IPS-NIHi7 (cell line): Measurements from ENCODE around the gene ATF7.

ENCODE experiments used
- DNase-seq: peaks from one replicate; pipeline ENCODE4 v3.0.0; 2012; ENCODE audit warnings: mixed read lengths; ENCODE audit errors: extremely low spot score

The ATF7 gene

DNA sequence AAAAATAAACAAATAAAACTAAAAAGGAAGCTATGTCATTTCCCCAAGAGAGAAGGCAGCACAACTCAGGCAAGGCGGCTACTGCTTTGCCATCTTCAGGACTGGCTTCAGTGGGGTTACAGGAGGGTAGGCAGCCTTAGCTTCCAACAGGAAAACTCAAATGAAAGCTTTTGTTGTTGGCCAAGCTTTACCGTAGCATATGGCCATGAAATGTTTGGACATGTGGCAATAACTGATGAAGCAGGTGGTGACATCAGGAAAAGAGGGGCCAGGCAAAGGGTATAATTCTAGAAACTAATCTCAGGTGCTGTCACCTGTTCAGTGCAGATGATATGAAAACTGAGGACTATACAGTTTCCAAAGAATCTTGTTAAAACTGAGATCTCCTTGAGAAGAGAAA, 96.1 kb downstream of the ATF7 start:
- no peak for DNase-seq

DNA sequence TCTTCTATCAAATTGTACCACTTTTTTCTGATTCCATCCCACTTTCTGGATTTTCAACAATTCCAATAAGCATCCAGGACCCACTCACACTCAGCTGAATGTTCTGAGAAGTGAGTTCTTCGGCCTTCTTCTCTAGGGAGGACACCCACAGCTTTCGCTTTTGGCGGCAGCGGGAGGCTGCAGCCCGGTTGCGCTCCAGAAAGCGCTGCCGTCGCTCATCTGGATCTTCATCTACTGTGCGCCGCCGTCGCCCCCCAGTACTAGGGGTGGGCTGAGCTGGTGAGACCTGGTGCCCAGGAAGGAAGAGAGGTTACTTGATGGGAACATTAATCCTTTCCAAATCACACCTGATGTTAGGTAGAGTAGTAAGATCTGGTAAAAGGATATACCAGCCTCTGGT, 101.7 kb downstream of the ATF7 start:
- no peak for DNase-seq

DNA sequence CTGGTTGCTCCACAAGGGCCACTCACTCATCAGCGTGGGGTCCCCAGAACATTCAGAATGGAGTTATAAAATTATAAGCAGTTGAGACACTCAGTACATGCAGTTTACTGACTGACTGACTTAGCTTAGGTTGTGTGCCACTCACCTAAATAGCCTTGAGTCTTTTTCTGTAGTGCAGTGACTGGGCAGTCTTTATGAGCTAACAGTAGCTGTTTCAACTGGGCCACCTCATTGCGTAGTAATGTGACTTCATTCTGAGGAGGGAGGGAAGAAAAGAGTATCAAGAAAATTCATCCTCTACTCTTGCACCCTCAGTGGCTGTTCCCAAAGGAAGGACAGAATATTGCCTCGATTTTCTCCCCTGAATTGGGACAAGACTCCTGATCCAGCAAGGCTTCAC, 103.1 kb downstream of the ATF7 start:
- no peak for DNase-seq

DNA sequence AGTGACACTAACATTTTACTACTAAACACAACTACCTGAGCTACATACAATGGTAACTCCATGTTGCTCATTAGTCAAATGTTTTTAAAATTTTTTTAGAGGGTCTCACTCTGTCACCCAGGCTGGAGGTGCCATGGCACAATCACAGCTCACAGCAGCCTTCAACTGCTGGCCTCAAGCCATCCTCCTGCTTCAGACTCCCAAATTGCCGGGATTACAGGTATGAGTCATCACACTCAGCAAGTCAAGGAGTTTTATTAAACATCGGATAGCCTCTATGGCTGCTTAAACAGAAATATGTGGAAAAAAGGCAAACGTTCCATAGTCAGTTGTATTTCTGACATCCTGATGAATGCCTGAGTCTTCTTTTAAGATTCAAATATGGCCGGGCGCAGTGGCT, 107.8 kb downstream of the ATF7 start:
- DNase-seq: no peak

DNA sequence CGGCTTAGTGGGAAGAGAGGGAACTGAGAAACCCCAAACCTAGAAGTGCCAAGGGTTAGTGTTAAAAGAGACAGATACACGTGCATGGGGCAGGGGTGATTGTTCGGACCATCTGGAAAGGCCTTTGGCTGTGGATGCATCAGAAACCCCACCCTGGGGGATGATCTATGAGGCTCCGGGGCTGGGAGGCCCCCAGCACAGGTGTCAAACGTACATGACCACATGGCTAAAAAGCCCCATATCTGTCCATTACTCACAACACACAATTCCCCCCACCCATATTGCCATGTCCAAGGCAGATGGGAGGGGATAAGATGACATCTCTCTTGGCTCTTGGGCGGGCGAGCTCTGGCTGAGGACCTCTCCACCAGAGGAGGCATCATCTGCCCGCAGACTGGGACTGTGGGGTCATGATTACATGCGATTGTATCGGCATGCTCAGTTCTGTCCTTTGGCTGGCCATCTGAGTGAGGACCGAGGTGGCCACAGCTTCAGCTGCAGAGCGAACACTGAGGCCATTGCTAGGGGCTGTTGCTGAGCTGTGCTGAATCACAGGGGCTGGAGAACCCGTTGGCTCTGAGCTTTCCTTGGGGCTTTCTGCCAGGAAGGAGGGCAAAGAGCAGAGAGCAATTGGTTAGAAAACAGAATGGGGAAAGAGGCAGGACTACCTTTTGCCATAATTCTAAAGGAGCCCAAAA, 109.3 kb downstream of the ATF7 start:
- no peak for DNase-seq

DNA sequence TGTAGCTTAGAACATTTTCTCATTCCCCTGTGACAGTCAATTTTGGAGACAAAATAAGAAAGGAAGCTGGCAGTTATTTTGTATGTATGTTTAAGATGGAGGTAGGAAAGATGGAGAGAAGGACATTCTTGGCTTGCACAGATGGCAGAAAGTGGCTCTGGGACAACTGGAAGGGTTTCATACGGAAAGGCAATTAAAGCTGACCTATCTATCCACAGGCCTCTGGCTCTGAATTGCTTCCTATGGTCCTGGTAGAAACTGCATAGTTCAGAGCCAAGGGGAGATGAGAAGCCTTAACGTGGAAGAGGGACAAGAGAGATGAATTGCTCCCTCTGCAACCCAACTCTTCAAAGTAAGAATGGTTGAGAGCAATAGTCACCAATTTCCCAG, 110.9 kb downstream of the ATF7 start:
- DNase-seq: no peak

DNA sequence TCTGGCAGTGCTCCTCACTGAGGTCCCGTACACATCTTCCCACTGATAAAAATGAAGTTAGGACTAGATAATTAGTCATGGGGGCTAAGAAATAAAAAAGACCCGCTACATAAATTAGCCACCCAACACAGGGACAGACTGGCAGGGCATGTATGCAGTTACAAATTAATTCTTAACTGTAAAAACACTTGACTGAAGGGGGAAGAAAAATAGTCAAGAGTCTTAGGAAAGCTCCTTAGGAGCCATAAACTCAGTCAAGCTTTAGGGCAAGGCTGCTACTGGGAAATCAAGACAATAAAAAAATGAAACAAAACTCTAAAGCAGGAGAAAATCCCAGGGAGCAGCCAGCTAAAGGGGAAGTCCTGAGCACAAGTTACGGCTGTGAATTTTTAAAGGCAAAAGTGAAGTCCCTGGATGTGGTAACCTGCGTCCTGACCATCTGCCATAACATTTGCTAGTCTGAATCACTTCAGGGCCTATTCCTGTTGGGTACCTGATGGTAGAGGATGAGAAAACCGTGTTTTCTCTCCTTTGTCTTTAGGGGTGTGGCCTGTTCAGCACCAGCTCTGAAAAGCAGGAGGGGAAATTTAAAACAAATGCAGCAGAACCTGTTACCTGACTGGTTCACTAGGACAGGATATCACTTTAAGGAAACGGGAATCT, 111.4 kb downstream of the ATF7 start:
- no peak for DNase-seq

DNA sequence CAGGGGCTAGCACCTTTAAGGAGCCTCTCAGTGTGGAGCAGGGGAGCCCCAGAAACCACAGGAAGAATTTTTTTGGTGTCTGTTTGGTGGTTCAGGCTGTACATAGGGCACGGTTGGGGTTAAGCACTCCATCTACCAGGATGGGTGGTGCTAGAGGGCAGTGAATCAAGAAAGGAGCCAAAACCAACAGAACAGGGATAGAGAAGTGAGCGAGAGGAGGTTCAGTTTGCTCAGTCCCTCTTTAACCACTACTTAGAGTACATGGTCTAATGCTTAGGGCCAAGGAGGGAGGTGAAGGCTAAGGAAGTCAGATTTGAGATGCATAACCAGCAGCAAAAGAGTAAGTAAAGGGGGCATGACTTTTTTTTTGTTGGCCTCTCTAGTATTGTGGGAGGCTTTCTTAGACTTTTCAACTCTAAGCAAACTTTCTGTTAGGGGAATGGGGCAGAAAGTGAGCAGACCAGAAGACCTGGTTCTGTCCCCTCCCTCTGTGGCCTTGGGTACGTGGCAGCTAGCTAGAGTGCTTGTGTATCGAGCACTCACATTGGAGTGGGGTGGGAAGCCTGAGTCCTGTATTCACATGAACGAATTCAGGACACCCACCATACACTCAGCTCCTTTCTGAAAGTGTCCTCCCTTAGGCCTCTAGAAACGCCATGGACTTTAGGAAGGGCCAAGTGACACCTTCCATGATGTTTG, 112.3 kb downstream of the ATF7 start:
- no peak for DNase-seq

DNA sequence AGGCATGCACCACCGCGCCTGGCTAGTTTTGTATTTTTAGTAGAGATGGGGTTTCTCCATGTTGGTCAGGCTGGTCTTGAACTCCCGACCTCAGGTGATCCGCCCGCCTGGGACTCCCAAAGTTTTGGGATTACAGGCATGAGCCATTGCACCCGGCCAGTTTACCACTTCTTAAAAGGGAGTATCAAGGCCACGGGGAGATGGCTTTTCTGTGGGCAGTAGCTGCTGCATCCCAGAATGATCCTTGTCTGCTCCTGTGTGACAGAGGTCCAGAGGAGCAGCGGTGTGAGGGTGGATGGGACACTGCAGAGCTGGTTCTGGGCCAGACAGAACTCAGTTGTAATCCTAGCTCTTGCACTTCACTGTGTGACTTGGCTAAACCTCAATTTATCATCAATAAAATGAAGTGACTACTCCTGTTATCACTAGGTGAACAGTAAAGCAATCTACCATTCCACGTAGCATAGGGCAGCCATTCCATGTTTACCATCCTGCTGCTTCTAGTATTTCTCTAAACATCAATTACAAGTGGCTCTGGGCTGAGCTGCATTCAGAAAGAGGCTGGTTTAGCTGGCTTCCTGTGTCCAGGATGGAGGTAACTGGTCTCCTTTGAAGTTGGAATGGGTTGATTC, 115.9 kb downstream of the ATF7 start:
- DNase-seq: no peak

DNA sequence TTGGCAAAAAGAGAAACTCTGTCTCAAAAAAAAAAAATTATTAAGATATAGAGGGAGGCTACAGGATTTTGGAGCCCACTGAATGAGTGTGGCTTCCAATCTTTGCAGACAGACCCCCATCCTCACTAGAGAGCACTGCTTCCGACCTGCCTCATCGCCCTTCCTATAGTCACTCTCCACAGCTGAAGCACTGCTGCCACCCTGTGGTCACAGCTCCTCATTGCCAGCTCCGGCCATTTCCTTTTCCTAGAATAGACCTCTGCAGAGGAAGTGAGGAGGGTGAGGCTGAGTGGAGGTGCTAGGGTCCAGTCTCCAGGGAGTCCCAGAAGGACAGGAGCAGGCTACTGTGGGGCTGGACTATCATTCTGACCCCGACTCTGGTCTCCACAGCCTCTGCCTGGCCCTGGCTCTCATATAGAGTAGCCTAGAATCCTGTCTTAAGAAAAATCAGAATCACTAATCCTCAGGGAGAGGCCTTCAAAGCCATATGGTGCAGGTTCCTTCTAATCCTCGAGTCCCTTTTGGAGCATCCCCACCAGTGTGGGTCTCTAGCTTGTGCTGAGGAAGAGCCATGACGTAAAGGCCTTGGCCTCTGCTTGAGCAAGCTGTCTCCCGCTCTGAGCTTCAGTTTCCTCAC, 117.5 kb downstream of the ATF7 start:
- peak; percentile 92 for DNase-seq

DNA sequence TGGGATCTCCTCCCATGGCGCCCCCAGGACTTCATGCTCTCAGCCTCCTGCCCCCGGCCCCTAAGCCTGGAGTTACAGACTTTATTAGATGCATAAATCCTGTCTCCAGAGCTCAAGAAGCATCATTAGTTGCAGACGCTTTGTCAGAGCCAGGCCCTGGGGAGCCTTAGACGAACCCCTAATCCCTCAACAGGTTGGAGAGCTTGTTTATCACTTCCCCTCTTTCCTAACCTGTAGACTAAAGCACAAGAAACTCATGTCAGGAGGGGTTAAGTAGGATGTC, 118.6 kb downstream of the ATF7 start:
- DNase-seq: no peak

DNA sequence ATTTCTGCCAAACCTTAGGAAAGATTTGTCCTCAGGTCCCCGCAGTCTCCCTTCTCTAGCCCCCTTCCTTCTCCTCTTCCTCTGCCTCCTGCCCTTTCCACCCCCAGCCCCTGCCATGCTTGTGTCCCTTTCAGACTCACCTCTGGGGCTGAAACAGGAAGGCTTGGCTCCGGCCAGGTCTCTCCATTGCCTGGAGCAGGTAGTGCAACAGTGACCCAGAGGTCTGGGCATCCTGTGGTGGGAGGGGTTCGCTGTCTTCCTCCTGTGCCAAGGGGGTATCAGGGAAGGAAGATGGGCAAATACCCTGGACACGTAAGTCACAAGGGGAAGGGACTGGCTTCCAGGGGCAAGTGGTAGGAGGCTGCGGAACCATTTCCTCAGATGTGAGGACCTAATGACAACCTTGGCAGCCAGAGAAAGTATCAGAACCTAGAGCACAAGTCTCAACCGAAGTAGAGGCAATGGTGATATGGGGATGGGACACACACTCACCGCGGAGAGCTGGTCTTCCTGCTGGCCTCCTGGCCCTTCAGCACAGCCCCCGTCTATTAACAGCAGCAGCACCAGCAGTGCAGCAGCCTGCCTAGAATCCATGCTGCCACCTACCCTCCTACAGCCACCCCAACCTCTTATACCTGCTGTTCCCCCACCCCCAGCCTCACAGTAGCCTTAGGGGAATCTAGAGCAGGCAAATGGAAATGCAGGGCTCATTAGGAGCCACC, 119.1 kb downstream of the ATF7 start, which contains the start of gene NPFF:
Gene NPFF, minus strand, starts transcription at position 604 of the 722 bp plus-strand sequence. Its CDS starts 10 bp downstream, at position 594.
- DNase-seq: no peak

DNA sequence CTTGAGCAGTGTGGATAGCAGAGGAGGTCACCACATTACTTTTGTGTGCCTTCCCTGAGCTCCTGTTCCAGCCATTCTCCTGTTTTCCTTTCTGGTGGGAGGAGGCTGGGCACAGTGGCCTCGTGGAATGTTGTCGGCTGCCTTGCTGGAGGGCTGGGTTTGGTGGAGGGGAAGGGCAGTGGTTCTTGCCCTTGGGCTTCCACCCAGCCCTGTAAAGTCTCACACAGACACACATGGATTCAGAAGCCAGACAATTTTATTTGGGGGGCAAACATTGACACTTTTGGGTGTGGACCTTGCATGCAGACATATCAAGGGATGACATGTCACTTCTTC, 119.8 kb downstream of the ATF7 start:
- DNase-seq: no peak

DNA sequence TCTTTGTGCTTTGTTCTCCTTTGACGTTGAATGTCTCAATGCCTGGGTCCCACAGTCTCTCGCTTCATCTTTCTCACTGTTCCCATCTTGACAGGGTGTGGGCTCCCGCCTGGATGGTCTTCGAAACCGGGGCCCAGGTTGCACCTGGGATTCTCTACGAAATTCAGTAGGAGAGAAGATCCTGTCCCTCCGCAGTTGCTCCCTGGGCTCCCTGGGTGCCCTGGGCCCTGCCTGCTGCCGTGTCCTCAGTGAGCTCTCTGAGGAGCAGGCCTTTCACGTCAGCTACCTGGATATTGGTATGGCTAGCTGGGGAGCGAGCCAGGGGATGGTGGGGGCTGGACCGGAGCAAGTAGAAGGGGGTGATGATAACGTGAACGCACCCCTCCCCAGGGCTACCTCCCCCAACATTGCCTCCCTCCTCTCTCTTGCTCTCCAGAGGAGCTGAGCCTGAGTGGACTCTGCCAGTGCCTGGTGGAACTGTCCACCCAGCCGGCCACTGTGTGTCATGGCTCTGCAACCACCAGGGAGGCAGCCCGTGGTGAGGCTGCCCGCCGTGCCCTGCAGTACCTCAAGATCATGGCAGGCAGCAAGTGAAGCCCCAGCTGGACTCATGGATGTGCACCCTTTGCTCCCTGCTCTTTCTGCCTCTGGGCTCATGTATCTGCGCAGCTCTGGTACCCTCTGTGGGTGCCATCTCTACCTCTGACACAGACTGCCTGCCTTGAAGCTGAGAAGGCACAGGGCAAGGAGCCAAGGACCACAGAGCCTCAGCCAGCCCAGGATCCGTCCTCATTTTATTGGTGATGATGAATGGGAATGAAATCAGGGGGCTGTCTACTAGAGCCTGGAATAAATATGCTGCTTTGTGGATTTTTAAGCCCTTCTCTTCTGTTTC, 120.4 kb downstream of the ATF7 start:
- DNase-seq: no peak

DNA sequence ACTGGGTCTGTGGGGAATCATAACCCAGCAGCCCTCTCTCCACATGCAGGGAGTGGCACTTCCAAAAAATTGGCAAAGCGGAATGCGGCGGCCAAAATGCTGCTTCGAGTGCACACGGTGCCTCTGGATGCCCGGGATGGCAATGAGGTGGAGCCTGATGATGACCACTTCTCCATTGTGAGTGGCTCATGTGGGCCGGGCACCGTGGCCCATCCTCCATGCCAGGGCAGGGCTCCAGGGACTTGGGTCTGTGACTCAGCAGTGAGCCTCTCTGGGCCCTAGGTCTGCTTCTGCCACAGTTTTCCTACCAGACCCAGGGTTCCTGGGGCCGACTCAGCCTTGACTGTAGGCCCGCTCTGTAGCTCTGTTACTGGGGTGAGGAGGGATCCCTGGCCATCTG, 121.1 kb downstream of the ATF7 start:
- DNase-seq: no peak

DNA sequence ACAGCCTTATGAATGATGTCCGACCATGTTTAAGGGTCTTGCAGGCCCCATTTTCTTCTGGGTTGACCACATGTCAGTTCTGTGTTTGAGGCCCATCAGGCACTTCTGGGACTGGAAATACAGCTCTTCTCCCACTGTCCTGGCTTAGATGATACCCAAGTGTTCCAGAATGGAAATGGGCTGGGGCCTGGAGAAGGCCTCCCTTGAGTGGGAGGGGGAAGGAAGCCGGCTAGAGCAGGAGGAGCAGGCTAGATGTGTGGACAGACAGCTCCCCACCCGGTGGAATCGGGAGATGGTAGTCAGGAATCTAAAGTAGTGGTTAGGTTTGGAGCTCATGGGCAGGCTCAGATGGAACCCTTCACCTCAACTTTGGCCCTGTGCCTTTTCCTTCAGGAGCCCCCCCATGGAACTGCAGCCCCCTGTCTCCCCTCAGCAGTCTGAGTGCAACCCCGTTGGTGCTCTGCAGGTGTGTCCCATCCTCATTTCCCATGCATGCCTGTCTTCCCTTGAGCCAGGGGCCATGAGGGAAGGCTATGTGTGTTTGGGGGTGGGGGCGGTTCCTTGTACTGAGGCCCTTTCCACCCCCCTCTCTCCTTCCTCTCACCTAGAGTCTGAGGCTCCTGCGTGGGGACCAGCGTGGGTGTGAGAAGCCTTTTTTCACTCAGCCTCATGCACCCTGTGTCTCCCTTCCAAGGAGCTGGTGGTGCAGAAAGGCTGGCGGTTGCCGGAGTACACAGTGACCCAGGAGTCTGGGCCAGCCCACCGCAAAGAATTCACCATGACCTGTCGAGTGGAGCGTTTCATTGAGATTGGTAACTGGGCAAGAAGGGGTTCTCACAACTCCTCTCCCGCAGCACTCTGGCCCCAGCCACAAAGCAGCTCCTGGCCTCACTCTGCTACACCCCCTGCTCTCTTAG, 121.9 kb downstream of the ATF7 start:
- DNase-seq: no peak

DNA sequence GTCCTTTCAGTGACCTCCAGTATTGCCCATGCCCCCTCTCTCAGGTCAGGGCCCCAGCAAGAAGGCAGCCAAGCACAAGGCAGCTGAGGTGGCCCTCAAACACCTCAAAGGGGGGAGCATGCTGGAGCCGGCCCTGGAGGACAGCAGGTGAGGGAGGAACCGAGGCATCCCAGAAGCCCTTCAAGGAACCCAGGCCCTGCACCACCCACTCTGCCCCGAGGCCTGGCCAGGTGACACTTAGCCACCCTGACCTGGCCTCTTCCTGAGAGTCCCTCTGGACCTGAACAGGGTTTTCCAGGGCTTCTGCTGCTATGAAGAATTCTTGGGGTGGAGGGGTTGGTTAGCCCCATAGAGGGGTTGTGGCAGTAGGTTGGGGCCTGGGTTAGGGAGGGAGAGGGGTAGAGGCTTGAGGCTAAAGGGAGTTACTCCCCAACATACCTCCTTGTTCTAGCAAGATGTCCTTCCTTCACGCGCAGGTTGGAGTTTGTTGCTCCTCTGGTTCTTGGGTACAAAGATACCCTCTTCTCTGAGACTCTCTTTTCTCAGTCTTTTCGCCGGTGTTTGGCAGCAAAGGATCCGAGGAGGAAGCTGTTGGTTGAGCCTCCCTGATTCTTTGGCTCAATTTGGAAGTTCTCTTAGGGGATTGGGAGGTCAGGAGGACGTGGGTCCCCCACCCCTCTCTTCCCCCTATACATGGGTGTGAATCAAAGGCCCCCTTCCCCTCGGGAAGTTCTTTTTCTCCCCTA, 123.0 kb downstream of the ATF7 start:
- no peak for DNase-seq

DNA sequence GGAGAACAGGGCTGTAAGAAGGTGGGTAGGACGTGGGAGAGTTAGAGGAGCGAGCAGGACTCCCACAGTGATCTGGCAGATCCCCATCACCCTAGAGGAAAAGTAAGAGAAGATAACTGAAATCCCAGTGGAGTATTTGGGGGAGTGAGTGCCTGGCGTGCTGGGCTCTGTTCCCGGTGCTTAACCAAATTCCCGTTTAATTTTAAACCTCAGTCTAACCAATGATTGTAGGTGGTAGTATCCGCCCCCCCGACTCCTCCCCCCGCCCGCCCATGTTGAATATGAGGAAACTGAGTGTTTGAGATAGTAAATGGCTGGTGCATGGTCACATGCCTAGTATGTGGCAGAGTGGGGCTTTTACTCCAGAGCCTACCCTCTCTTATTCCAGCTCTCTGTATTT, 123.9 kb downstream of the ATF7 start:
- DNase-seq: no peak

DNA sequence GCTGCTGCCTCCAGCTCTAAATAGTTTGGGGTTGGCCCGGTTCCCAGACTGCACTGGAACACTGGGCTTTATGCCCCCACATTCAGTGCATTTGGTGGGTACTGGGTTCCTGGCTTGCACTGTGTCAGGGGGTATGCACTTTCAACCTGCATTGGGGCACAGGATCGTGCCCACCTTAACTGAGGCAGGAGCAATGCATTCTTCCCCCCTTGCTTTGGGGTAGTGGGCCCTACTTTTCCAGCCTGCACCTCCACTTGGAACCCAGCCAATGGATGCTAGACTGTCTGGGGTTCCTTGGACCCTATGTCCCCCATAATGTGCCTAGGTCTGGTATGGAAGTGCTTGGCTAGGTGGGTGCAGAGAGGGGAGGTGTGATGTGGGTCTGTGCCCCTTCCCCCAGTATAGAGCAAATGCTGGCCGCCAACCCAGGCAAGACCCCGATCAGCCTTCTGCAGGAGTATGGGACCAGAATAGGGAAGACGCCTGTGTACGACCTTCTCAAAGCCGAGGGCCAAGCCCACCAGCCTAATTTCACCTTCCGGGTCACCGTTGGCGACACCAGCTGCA, 124.5 kb downstream of the ATF7 start:
- no peak for DNase-seq
